ENCODE results near the gene MAGED1.

- no peak for TF ChIP-seq POLR2A (IDR thresholded peaks at IDR 0.05)
- TF ChIP-seq CTCF (IDR thresholded peaks at IDR 0.05), result no peak
Observed at GRCh38 chrX:51870354-51870753, 23.1 kb upstream of the MAGED1 start.
